Psoas muscle (tissue), 8 donors: ENCODE results near the gene STAM. TPM values are rescaled to one million over a fixed set of nuclear protein-coding genes. Genes with fewer than 3 reads are reported as not detected.
A peak's percentile ranks its signal among the peaks of the same experiment; 100 is the strongest.

Experiments
- ATAC-seq, 4 donors: fragments of 200-7000 bp; cut with Tn5 transposase; one replicate each; pipeline ENCODE4 v1.9.1; 2020; ENCODE audit warnings: moderate library complexity in 3 of 4, mild to moderate bottlenecking in 2 of 4
- DNase-seq, 2 donors: peaks; one replicate each; pipeline ENCODE4 v3.0.0-alpha.2; 2020
- H3K27ac ChIP-seq: fragments of 200-600 bp; one replicate; pipeline ENCODE4 v1.8.0; 2022
- H3K27me3 ChIP-seq, 3 donors: fragments of 200-600 bp in 1 of 3; one replicate each; pipeline versions ENCODE4 v1.6.1 to v1.8.0; 2013 to 2022; ENCODE audit warnings: low read length in 2 of 3, mild to moderate bottlenecking in 2 of 3, moderate library complexity in 1 of 3; ENCODE audit not compliant: insufficient read depth in 3 of 3
- H3K36me3 ChIP-seq, 2 donors: fragments of 200-600 bp in 1 of 2; one replicate each; pipeline versions ENCODE4 v1.6.1 to v1.8.0; 2013 to 2022; ENCODE audit warnings: low read depth in 1 of 2, mild to moderate bottlenecking in 1 of 2, moderate library complexity in 1 of 2; ENCODE audit not compliant: insufficient read depth in 1 of 2
- H3K4me1 ChIP-seq: fragments of 200-600 bp; one replicate; pipeline ENCODE4 v1.8.0; 2022
- H3K4me3 ChIP-seq: fragments of 200-600 bp; one replicate; pipeline ENCODE4 v1.8.0; 2022; ENCODE audit warnings: mild to moderate bottlenecking
- H3K9me3 ChIP-seq: fragments of 200-600 bp; one replicate; pipeline ENCODE4 v1.8.0; 2022
- WGBS, 3 donors: extraction: QIAGEN DNeasy Blood & Tissue Kit; methylation state at CpG; one replicate each; pipeline versions ENCODE4 v1.1.6 to v1.1.7; 2013; 5-methylcytosine and 5-hydroxymethylcytosine counted together
- intact Hi-C, 2 donors: fragments of 100-400 bp; cut with DNase I; formaldehyde crosslinking; loops; one replicate each; pipeline versions ENCODE4 v1.11.0 to v1.14.2; 2022
- polyA plus RNA-seq, 3 donors: library from polyadenylated mRNA; stranded (reverse); fragments of 200-250 nt; gene quantifications; one replicate each; pipeline ENCODE4 v1.2.3, GENCODE V29; 2013
- total RNA-seq, 4 donors: library from RNA; stranded (reverse); fragmentation: NEBNext Ultra II Directional in 2 of 4; extraction: Animal tissue kit (Norgen Biotek cat#: 25700) in 2 of 4; gene quantifications; one replicate each; pipeline versions ENCODE4 v1.2.1 to v1.2.4, GENCODE V29; 2021 to 2023
- TF ChIP-seq, protein P1 (sequence below): fragments of 200-600 bp; IDR thresholded peaks from one replicate; pipeline ENCODE4 v1.8.0; 2022; ENCODE audit warnings: antibody characterized with exemption
- donor health status: healthy with polysubstance abuse.
- donor health status: DM: no; HTN: no; CAD: no; lungs with moderate emphysema.
- donor health status: Bipolar disorder and iron deficiency.
- donor health status: healthy.
- donor health status: DM: yes; HTN: yes; CAD: no.
- donor health status: DM: no; HTN: no; CAD: no.
- donor health status: DM: no; HTN: no; CAD: no.
- donor health status: DM: yes; HTN: yes; CAD: no.

STAM gene
- total and polyA plus RNA-seq, 7 donors = 16.3 to 42.4 (median 31.9) TPM

DNA sequence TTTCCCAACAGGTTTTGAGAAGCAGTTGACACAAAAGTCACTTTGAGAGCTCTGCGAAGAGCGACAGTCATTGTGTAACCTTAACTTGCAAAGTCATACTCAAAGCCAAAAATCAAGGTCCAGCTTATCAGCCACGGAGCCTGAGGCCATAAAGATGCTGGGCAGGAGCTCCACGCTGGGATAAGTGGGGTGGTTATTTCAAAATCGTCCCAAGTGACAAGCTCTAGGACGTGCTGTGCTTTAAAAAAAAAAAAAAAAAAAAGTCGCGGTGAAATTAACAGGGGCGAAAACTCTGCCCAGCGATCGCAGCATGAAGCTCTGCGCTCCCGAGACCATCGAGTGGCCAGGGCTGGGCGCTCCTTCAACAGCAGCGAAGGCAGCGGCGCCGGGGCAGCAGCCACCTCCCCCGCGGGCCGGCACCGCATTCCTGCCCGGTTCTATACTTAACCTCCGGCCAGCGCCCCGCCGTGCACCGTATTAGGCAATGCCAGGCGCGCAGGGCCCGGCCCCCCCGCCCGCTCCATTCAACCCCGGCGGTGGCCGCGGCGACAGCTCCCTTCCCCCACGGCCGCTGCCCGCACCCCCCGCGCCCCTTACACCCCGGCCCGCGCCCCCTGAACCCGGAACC, 27.4 kb upstream of the STAM start:
- intact Hi-C loops = loop anchor here (2.0 to 10.0 kb wide), 3 partner anchors 26 to 58 kb away; no protein-coding TSS in a partner anchor
- Histone ChIP-seq H3K36me3 (peaks cover 0 to 10% of the 10 kb centered on the region in 2 donors), H3K27ac (peak overlapping the region; percentile 99), H3K27me3 (no peaks in the 10 kb centered on the region), H3K4me3 (peak overlapping the region; percentile 98), H3K4me1 (no peaks in the 10 kb centered on the region), H3K9me3 (no peaks in the 10 kb centered on the region)
- peak; percentile 85 to 92 for DNase-seq
- TF ChIP-seq, protein P1, sequence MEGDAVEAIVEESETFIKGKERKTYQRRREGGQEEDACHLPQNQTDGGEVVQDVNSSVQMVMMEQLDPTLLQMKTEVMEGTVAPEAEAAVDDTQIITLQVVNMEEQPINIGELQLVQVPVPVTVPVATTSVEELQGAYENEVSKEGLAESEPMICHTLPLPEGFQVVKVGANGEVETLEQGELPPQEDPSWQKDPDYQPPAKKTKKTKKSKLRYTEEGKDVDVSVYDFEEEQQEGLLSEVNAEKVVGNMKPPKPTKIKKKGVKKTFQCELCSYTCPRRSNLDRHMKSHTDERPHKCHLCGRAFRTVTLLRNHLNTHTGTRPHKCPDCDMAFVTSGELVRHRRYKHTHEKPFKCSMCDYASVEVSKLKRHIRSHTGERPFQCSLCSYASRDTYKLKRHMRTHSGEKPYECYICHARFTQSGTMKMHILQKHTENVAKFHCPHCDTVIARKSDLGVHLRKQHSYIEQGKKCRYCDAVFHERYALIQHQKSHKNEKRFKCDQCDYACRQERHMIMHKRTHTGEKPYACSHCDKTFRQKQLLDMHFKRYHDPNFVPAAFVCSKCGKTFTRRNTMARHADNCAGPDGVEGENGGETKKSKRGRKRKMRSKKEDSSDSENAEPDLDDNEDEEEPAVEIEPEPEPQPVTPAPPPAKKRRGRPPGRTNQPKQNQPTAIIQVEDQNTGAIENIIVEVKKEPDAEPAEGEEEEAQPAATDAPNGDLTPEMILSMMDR = no peak
- ATAC-seq = peak; percentile 88 to 94 (median 92)
- WGBS, 3 donors = 2 to 3% (median 2%) methylated on average over 32 to 48 of the region's 48 CpGs

DNA sequence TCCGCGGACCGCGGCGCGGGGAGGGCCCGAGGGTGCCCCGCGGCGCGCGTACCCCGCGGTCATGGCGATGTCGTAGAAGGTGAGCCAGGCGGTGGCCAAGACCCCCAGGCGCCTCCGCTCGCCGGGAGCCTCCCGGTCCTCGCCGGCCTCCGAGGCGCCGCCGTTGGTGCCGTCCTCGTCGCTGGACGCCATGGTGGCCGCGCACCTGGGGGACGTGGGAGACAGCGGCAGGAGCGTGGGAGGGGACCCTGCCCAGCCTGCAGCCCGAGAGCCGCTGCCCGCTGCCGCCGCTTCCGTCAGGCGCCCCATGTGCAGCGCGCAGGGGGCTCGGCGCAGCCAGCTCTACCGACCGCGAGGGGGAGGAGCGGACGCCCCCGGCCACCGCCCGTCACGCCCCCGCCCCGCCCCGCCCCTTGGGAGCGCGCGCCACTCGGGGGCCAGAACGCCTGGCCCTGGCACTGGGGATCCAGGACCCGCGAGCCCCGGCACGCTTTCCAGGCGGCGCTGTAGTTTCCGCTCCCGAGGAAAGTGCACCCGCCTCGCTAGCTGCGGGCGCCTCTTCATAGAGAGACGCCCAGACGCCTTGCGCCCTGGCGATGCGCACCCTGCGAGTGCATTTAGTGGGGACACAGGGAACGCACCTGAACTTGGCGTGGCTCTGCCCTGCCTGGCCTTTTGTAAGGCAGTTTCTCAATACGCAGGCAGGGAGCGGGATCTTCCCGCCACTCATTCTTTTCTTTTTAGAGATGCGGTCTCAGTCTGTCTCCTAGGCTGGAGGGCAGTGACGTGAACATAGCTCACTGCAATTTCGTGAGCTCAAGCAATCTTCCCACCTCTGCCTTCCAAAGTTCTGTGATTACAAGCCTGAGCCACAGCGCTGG, 26.7 kb upstream of the STAM start, which contains the start of gene HACD1:
TSS of gene HACD1 (minus strand) at position 344 of the 881 bp plus-strand sequence. CDS start at position 309, 35 bp downstream.
- Histone ChIP-seq H3K36me3 (peaks cover 0 to 10% of the 10 kb centered on the region in 2 donors), H3K4me1 (no peaks in the 10 kb centered on the region), H3K4me3 (peak within 1 kb of the TSS; percentile 98), H3K27me3 (peaks cover 0 to 2% (median 0%) of the 10 kb centered on the region in 3 donors), H3K27ac (peak within 1 kb of the TSS; percentile 99), H3K9me3 (no peaks in the 10 kb centered on the region)
- TF ChIP-seq, protein P1 = peak; percentile 2
- intact Hi-C loops = loop anchor here (2.0 to 10.0 kb wide), 3 partner anchors 26 to 58 kb away; no protein-coding TSS in a partner anchor
- peak; percentile 68 to 81 for DNase-seq
- WGBS, 3 donors = 0 to 1% (median 0%) methylated on average over 50 to 92 of the region's 92 CpGs
- ATAC-seq = peak; percentile 76 to 84 (median 82)

DNA sequence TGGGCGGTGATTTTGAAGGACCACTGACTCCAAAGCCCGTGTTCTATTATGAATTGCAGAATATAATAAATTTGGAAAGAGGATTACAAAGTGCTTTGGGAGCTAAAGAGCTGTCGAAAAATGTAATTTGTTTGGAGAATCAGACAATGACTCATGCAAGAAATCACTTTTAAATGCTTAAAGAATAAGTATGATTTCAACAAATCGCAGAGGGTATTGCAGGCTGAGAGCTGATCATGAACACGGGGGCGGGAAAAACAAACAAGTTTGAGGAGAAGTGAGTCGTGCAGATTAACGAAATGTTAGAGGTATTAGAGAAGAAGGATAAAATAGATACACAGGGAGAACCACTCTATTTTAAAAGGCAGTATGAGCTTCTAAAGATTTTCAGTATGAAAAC, 21.9 kb upstream of the STAM start:
- 77 to 80% (median 78%) methylated on average over 8 of the region's 8 CpGs for WGBS, 3 donors
- DNase-seq (no peak), ATAC-seq (no peak)
- no peak overlapping the region for H3K4me3 ChIP-seq
- H3K4me1 ChIP-seq = no peaks in the 10 kb centered on the region
- TF ChIP-seq, protein P1 = no peak
- intact Hi-C loops = no loop called here
- H3K36me3 ChIP-seq = no peaks in the 10 kb centered on the region
- no peaks in the 10 kb centered on the region for H3K9me3 ChIP-seq
- no peak overlapping the region for H3K27ac ChIP-seq
- H3K27me3 ChIP-seq = peaks cover 0 to 2% (median 0%) of the 10 kb centered on the region in 3 donors

DNA sequence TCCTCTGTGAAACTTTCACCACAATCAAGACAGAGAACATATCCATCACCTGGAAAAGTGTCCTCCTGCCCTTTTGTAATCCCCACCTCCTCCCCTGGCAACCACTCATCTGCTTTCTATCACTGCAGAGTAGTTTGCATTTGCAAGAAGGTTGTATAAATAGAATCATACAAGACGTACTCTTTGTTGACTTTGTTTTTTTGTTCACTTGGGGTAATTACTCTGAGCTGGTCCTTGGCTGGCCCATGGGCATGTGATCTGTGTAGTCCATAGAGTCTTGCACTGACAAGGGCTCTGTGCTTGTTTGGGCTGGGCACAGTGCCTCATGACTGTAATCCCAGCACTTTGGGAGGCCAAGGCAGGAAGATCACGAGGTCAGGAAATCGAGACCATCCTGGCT, 19.0 kb upstream of the STAM start:
- 31 to 65% (median 33%) methylated on average over 3 of the region's 3 CpGs for WGBS, 3 donors
- Histone ChIP-seq H3K36me3 (no peaks in the 10 kb centered on the region), H3K27me3 (peaks cover 0 to 2% (median 0%) of the 10 kb centered on the region in 3 donors), H3K9me3 (no peaks in the 10 kb centered on the region), H3K4me3 (no peak overlapping the region), H3K4me1 (no peaks in the 10 kb centered on the region), H3K27ac (no peak overlapping the region)
- ATAC-seq (peak in 1 of 4 donors; percentile 54), DNase-seq (no peak)
- intact Hi-C loops = no loop called here
- TF ChIP-seq, protein P1 = no peak
